ENCODE measurements around the gene ZBTB39. TPM values are rescaled to one million over a fixed set of nuclear protein-coding genes. Genes with fewer than 3 reads are reported as not detected.

ZBTB39 gene
- total RNA-seq, 1 donor from 2014 or later = 23.5 TPM

DNA sequence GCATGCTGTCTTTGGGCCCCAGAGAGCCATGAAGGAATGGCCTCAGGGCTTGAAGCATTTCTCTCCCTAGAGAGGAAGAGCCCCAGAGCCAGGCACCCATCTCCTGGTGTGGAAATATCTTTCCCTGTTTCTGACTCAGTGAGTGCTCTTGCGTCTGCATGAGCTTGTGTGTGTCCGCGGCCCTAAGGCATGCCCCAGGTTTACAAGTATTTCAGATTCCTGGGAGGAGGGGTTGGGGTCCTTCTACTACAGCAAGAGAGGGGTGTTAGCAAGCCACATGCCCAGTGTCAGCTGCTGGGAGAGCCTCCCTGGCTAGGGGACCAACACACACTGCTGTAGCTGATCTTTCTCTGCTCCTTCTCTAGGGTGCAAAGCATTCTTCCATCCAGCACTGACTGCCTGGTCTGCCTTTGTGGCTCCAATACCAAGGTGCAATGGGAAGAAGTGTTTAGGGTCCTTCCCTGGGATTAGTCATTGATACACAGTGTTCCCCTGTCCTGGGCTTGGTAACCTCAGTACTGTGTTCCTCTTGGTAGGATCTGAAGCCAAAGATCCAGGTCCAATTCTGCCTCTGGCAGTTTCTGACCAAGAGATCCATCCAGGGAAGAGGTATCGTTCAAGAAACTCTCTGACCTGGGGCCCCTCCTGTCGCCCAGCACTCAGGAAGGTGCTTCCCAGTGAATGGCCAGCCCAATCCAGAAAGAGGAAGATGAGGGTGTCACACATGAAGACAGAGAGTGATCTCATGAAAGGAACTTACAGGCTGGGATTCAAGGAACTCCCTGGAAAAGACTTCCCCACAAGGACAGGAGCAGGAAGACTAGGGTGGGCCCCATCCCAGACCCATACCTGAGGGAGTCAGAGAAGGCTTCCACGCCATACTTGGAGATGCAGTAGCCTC, 52.0 kb downstream of the ZBTB39 start:
- TF ChIP-seq, protein P1, sequence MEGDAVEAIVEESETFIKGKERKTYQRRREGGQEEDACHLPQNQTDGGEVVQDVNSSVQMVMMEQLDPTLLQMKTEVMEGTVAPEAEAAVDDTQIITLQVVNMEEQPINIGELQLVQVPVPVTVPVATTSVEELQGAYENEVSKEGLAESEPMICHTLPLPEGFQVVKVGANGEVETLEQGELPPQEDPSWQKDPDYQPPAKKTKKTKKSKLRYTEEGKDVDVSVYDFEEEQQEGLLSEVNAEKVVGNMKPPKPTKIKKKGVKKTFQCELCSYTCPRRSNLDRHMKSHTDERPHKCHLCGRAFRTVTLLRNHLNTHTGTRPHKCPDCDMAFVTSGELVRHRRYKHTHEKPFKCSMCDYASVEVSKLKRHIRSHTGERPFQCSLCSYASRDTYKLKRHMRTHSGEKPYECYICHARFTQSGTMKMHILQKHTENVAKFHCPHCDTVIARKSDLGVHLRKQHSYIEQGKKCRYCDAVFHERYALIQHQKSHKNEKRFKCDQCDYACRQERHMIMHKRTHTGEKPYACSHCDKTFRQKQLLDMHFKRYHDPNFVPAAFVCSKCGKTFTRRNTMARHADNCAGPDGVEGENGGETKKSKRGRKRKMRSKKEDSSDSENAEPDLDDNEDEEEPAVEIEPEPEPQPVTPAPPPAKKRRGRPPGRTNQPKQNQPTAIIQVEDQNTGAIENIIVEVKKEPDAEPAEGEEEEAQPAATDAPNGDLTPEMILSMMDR (IDR thresholded peaks at IDR 0.05; ENCODE audit: partially characterized antibody, unreplicated experiment) = no peak
- Mint-ChIP-seq H3K4me1 (ENCODE audit: low read depth, unreplicated experiment) (no peaks in the 10 kb centered on the region), H3K36me3 (ENCODE audit: unreplicated experiment) (peaks cover 7% of the 10 kb centered on the region), H3K4me3 (ENCODE audit: unreplicated experiment) (no peak overlapping the region), H3K27me3 (ENCODE audit: unreplicated experiment) (no peaks in the 10 kb centered on the region), H3K9me3 (ENCODE audit: unreplicated experiment) (peaks cover 9% of the 10 kb centered on the region), H3K27ac (ENCODE audit: unreplicated experiment) (no peak overlapping the region)
- no peak for DNase-seq

DNA sequence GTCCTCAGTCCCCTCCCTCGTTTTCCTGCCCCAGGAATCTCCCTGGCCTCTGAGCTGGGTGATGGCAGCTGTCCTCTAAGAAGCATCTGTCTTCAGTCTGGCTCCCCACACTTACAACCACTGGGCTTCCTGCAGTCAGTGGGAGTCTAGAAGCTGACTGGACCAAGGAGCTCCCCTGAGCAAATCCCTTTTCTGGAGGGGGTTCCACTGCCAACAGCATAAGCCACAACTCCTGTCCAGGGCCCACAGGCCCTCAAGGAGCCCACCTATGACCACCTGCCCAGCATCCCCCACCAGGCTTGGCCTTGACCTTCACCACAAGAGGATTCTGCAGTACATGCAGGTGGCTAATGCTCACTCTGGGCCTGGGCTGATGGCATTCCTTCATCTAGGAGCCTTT, 53.0 kb downstream of the ZBTB39 start:
- H3K27me3 Mint-ChIP-seq (ENCODE audit: unreplicated experiment) = peaks cover 2% of the 10 kb centered on the region
- peaks cover 7% of the 10 kb centered on the region for H3K36me3 Mint-ChIP-seq (ENCODE audit: unreplicated experiment)
- peaks cover 9% of the 10 kb centered on the region for H3K9me3 Mint-ChIP-seq (ENCODE audit: unreplicated experiment)
- H3K27ac Mint-ChIP-seq (ENCODE audit: unreplicated experiment) = no peak overlapping the region
- no peak for DNase-seq
- TF ChIP-seq, protein P1 (IDR thresholded peaks at IDR 0.05; ENCODE audit: partially characterized antibody, unreplicated experiment) = no peak
- no peak overlapping the region for H3K4me3 Mint-ChIP-seq (ENCODE audit: unreplicated experiment)
- H3K4me1 Mint-ChIP-seq (ENCODE audit: low read depth, unreplicated experiment) = no peaks in the 10 kb centered on the region

DNA sequence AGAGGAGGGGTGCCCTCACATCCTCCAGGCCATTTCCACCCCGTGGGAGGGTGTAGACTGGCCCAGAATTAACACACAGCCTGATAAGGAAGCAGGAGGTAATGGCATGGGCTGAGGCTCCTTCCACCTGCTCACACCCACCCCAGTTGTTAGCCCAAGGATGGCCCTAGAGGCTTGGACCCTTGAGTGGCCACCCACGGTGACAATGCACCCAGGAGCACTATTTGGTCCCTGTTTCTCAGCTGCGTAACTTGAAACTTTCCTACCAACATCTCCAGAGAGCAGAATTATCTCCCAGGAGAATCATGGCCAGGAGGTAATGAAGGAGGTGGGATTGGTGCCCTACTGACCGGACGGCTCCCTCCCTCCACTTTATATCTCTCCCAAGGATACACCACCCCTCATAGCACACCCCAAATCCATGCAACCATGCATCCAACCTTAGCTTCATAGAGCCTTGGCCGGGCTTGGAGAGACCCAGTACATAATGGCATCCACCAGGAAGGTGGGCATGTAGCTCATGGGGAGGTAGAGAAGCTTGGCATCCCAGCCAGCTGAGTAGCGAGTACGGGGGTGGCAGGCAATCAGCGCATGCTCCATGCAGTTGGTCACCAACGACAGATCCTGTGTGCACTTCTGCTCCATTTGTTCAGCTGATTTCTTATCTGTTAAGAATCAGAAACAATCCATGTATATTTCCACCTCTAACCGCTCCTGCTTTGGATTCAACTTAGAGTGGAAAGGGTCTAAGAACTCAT, 54.6 kb downstream of the ZBTB39 start:
- H3K4me1 Mint-ChIP-seq (ENCODE audit: low read depth, unreplicated experiment) = no peaks in the 10 kb centered on the region
- TF ChIP-seq, protein P1 (IDR thresholded peaks at IDR 0.05; ENCODE audit: partially characterized antibody, unreplicated experiment) = no peak
- H3K9me3 Mint-ChIP-seq (ENCODE audit: unreplicated experiment) = peaks cover 7% of the 10 kb centered on the region
- no peak for DNase-seq
- H3K27me3 Mint-ChIP-seq (ENCODE audit: unreplicated experiment) = peaks cover 4% of the 10 kb centered on the region
- no peak overlapping the region for H3K4me3 Mint-ChIP-seq (ENCODE audit: unreplicated experiment)
- no peak overlapping the region for H3K27ac Mint-ChIP-seq (ENCODE audit: unreplicated experiment)
- H3K36me3 Mint-ChIP-seq (ENCODE audit: unreplicated experiment) = peaks cover 7% of the 10 kb centered on the region

DNA sequence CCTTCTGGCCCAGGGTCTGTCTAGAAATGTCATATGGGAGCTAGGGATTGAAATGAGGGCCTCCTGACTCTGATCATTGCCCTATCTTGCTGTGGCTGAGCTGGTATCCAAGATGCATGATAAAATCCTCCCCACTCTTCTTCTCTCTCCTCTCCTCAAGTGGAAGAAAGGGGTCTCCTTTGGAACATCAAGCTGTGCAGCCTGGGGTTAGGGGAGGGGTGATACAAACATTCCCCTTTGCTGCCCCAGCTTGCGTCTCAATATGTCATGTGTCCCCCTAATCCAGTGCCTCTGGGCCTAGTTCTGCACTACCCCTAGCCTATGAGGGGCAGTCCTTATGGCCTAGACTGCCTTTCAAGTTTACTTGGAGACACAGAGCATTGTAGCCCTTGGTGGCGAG, 57.5 kb downstream of the ZBTB39 start:
- Mint-ChIP-seq H3K4me1 (ENCODE audit: low read depth, unreplicated experiment) (no peaks in the 10 kb centered on the region), H3K9me3 (ENCODE audit: unreplicated experiment) (peaks cover 4% of the 10 kb centered on the region), H3K27ac (ENCODE audit: unreplicated experiment) (no peak overlapping the region), H3K27me3 (ENCODE audit: unreplicated experiment) (peaks cover 4% of the 10 kb centered on the region), H3K36me3 (ENCODE audit: unreplicated experiment) (peaks cover 9% of the 10 kb centered on the region), H3K4me3 (ENCODE audit: unreplicated experiment) (no peak overlapping the region)
- no peak for DNase-seq
- TF ChIP-seq, protein P1 (IDR thresholded peaks at IDR 0.05; ENCODE audit: partially characterized antibody, unreplicated experiment) = no peak

Other genes starting within 250 kb of the ZBTB39 start
- 1.5 TPM for gene HSD17B6, start 243.2 kb downstream of the ZBTB39 start, total RNA-seq (ENCODE audit: unreplicated experiment)
- 0.39 TPM for gene SDR9C7, start 72.1 kb downstream of the ZBTB39 start, total RNA-seq (ENCODE audit: unreplicated experiment)
- 0.74 TPM for gene RDH16, start 48.9 kb downstream of the ZBTB39 start, total RNA-seq (ENCODE audit: unreplicated experiment)
- 0.74 TPM for gene TAC3, start 10.0 kb upstream of the ZBTB39 start, total RNA-seq (ENCODE audit: unreplicated experiment)
- gene MYO1A, start 43.6 kb upstream of the ZBTB39 start, total RNA-seq (ENCODE audit: unreplicated experiment) = 0.64 TPM
- 11.5 TPM for gene NEMP1, start 72.2 kb upstream of the ZBTB39 start, total RNA-seq (ENCODE audit: unreplicated experiment)
- gene NAB2, start 82.6 kb upstream of the ZBTB39 start, total RNA-seq (ENCODE audit: unreplicated experiment) = 20.0 TPM
- gene STAT6, start 104.8 kb upstream of the ZBTB39 start, total RNA-seq (ENCODE audit: unreplicated experiment) = 34.4 TPM
- 125 TPM for gene LRP1, start 121.9 kb upstream of the ZBTB39 start, total RNA-seq (ENCODE audit: unreplicated experiment)
- not detected for gene LRP1-AS, start 141.1 kb upstream of the ZBTB39 start, total RNA-seq (ENCODE audit: unreplicated experiment)
- 10.5 TPM for gene NXPH4, start 210.2 kb upstream of the ZBTB39 start, total RNA-seq (ENCODE audit: unreplicated experiment)
- 165 TPM for gene SHMT2, start 223.2 kb upstream of the ZBTB39 start, total RNA-seq (ENCODE audit: unreplicated experiment)
- 12.1 TPM for gene STAC3, start 244.6 kb upstream of the ZBTB39 start, total RNA-seq (ENCODE audit: unreplicated experiment)